Gastrocnemius medialis (tissue), 4 donors: Measurements from ENCODE around the gene THAP7. TPM values are rescaled to one million over a fixed set of nuclear protein-coding genes. Genes with fewer than 3 reads are reported as not detected.

Source experiments
- ATAC-seq, 2 donors: fragments of 150-250 bp; one replicate each; pipeline ENCODE4 v1.9.1; 2016
- DNase-seq, 2 donors: peaks; one replicate each; pipeline ENCODE4 v3.0.0-alpha.2; 2019
- H3K27ac ChIP-seq, 4 donors: fragments of 200-600 bp; sonication (generic); 1 replicate in 1 of 4; 2 replicates in 3 of 4; pipeline ENCODE4 v1.5.1; 2016 to 2018; ENCODE audit warnings: mild to moderate bottlenecking in 2 of 4, moderate library complexity in 1 of 4
- H3K27me3 ChIP-seq, 3 donors: fragments of 200-600 bp; sonication (generic) in 2 of 3; 1 replicate in 1 of 3; 2 replicates in 2 of 3; pipeline versions ENCODE4 v1.5.1 to v1.6.0; 2016 to 2019; ENCODE audit warnings: mild to moderate bottlenecking in 1 of 3, moderate library complexity in 1 of 3
- H3K36me3 ChIP-seq, 2 donors: fragments of 200-600 bp; sonication (generic) in 1 of 2; one replicate each; pipeline ENCODE4 v1.5.1; 2017 to 2018
- H3K4me1 ChIP-seq, 2 donors: fragments of 200-600 bp; sonication (generic) in 1 of 2; one replicate each; pipeline ENCODE4 v1.5.1; 2016 to 2017; ENCODE audit warnings: mild to moderate bottlenecking in 2 of 2
- H3K4me3 ChIP-seq, 4 donors: fragments of 200-600 bp; sonication (generic) in 3 of 4; 1 replicate in 1 of 4; 2 replicates in 3 of 4; pipeline ENCODE4 v1.5.1; 2016 to 2019; ENCODE audit warnings: mild to moderate bottlenecking in 2 of 4
- H3K9me3 ChIP-seq, 3 donors: fragments of 200-600 bp; sonication (generic) in 2 of 3; 1 replicate in 1 of 3; 2 replicates in 2 of 3; pipeline ENCODE4 v1.5.1; 2016 to 2019
- CTCF ChIP-seq, 5 experiments: fragments of 450-650 bp in 3 of 5; fragments of 200-600 bp in 2 of 5; sonication (generic) in 2 of 5; IDR thresholded peaks in 4 of 5; conservative IDR thresholded peaks in 1 of 5; 1 replicate in 4 of 5; 2 replicates in 1 of 5; pipeline ENCODE4 v1.5.1; 2016 to 2019; ENCODE audit warnings: antibody characterized with exemption in 5 of 5, mild to moderate bottlenecking in 3 of 5, moderate library complexity in 3 of 5
- POLR2A ChIP-seq, 2 donors: fragments of 450-650 bp; IDR thresholded peaks; one replicate each; pipeline ENCODE4 v1.6.1; 2017; ENCODE audit warnings: antibody characterized with exemption in 2 of 2, mild to moderate bottlenecking in 2 of 2, moderate library complexity in 2 of 2
- in situ Hi-C, 4 donors: fragments of 200-750 bp; cut with MboI; loops; one replicate each; pipeline versions ENCODE4 v1.15.0 to v1.8.0; 2017; ENCODE audit warnings: low sequenced_read_pairs in 4 of 4
- intact Hi-C: fragments of 100-400 bp; cut with DNase I; formaldehyde crosslinking; loops from one replicate; pipeline ENCODE4 v1.15.1; 2023; ENCODE audit warnings: low total_unique reads
- total RNA-seq, 4 donors: library from RNA; depleted of rRNA; stranded (reverse); fragments of >200 nt; gene quantifications; one replicate each; pipeline versions ENCODE4 v1.1.0 to v1.2.3, GENCODE V29; 2016

The THAP7 gene
- total RNA-seq, 4 donors from 2014 or later, result 44.8 to 76.2 (median 61.7) TPM

GRCh38 chr22:20992456-20993303 is 9.2 kb downstream of the THAP7 start:
- in situ Hi-C loops (no loop called here), intact Hi-C loops (no loop called here)
- no peaks in the 10 kb centered on the region for H3K27me3 ChIP-seq
- no peak overlapping the region for H3K4me3 ChIP-seq
- no peaks in the 10 kb centered on the region for H3K9me3 ChIP-seq
- H3K4me1 ChIP-seq, result no peaks in the 10 kb centered on the region
- TF ChIP-seq CTCF (IDR thresholded peaks at IDR 0.05 in 4 of 5, conservative IDR thresholded peaks at IDR 0.05 in 1 of 5) (no peak), POLR2A (IDR thresholded peaks at IDR 0.05) (no peak)
- ATAC-seq (no peak), DNase-seq (no peak)
- no peak overlapping the region for H3K27ac ChIP-seq
- H3K36me3 ChIP-seq, result peaks cover 0 to 69% of the 10 kb centered on the region in 2 donors

- in situ Hi-C loops, result no loop called here
These were observed 9.9 kb downstream of the THAP7 start for GRCh38 chr22:20992056-20992442.

GRCh38 chr22:20991252-20992055 is 10.5 kb downstream of the THAP7 start:
- no peaks in the 10 kb centered on the region for H3K9me3 ChIP-seq
- peaks cover 0 to 73% of the 10 kb centered on the region in 2 donors for H3K36me3 ChIP-seq
- no peaks in the 10 kb centered on the region for H3K4me1 ChIP-seq
- TF ChIP-seq POLR2A (IDR thresholded peaks at IDR 0.05) (no peak), CTCF (IDR thresholded peaks at IDR 0.05 in 4 of 5, conservative IDR thresholded peaks at IDR 0.05 in 1 of 5) (no peak)
- DNase-seq, result no peak
- no peaks in the 10 kb centered on the region for H3K27me3 ChIP-seq
- no peak overlapping the region for H3K4me3 ChIP-seq
- no peak overlapping the region for H3K27ac ChIP-seq
- in situ Hi-C loops (no loop called here), intact Hi-C loops (no loop called here)
- no peak for ATAC-seq

More at GRCh38 chr22:20992056-20992442, 9.9 kb downstream of the THAP7 start:
- no peaks in the 10 kb centered on the region for H3K4me1 ChIP-seq
- no peak for TF ChIP-seq POLR2A (IDR thresholded peaks at IDR 0.05)
- TF ChIP-seq CTCF (IDR thresholded peaks at IDR 0.05 in 4 of 5, conservative IDR thresholded peaks at IDR 0.05 in 1 of 5), result no peak
- no peak overlapping the region for H3K27ac ChIP-seq
- H3K9me3 ChIP-seq, result no peaks in the 10 kb centered on the region
- peaks cover 0 to 68% of the 10 kb centered on the region in 2 donors for H3K36me3 ChIP-seq
- no peak overlapping the region for H3K4me3 ChIP-seq
- DNase-seq (no peak), ATAC-seq (no peak)
- H3K27me3 ChIP-seq, result no peaks in the 10 kb centered on the region
- intact Hi-C loops, result no loop called here

DNA sequence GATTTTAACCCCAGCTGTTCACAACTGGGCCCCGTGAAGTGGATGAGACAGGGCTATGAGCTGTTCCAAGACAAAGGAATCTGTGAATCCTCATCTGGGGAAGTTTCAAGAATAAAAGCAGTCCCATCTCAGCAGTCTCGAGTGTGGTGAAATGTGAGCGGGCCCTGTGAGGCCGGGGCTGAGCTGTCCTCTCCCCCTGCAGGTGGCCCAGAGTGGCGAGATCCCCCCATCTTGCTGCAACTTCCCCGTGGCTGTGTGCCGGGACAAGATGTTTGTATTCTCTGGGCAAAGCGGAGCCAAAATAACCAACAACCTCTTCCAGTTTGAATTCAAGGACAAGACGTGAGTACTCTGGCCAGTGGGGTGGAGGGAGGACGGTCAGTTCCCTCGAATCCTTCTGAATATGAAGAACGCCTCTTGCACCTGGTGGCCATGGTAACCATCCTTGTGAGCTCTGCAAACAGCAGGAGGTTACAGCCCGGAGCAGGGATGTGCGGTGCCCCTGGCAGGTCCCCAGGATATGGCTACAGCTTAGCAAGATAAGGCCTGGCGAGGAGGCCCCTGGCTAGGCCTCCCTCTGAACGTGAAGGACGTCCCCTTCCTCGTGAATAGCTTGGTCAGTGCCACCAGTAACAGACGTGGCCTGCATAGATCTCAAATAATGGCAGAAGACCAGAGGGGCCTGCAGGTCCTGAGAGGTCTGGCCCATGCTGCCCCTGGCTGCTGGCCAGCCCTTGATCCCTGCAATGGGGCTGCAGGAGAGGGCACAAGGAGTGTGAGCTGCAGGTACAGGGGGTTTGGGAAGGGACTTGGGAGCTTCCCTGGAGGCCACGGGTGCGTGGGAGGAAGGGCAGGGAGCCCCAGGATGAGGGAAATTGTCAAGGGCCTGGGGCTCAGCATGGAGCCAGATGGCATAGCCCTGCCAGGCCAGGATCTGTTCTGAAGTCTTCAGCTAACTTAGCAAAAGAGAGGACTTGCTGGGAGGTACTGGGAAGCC is 11.4 kb downstream of the THAP7 start:
- Histone ChIP-seq H3K27me3 (no peaks in the 10 kb centered on the region), H3K36me3 (peaks cover 0 to 80% of the 10 kb centered on the region in 2 donors), H3K9me3 (no peaks in the 10 kb centered on the region), H3K4me3 (no peak overlapping the region), H3K27ac (no peak overlapping the region), H3K4me1 (no peaks in the 10 kb centered on the region)
- intact Hi-C loops (no loop called here), in situ Hi-C loops (no loop called here)
- TF ChIP-seq CTCF (IDR thresholded peaks at IDR 0.05 in 4 of 5, conservative IDR thresholded peaks at IDR 0.05 in 1 of 5), result no peak
- TF ChIP-seq POLR2A (IDR thresholded peaks at IDR 0.05), result no peak
- ATAC-seq (no peak), DNase-seq (no peak)
